Stimulated activated CD4-positive, alpha-beta T cell treated with anti-CD3 and anti-CD28 coated beads, Interleukin-15, amount 100 ng/mL, for 48 hours (primary cell): ENCODE data around the gene CPB1.
"Not testable (repeated sequence)": the region's sequence is repeated elsewhere in the genome, so short reads cannot be mapped to it uniquely, and the experiment has no call there.

Experiments used
- DNase-seq, 2 donors: peaks; one replicate each; pipeline ENCODE4 v3.0.0-alpha.2; 2020; ENCODE audit warnings: low read depth in 2 of 2

CPB1 gene

GRCh38 chr3:148827585-148827984 lies at the start of gene CPB1:
Gene CPB1 (plus strand): TSS chr3:148827811. CDS start chr3:148827824, 13 bp downstream.
- no peak for DNase-seq

GRCh38 chr3:148778926-148779325 lies 48.7 kb upstream of the CPB1 start:
- DNase-seq, result no peak

GRCh38 chr3:148785026-148785425 lies 42.6 kb upstream of the CPB1 start:
- DNase-seq, result not testable (repeated sequence)

GRCh38 chr3:148786159-148786558 lies 41.5 kb upstream of the CPB1 start:
- DNase-seq, result not testable (repeated sequence)

- DNase-seq, result no peak
Measured at GRCh38 chr3:148789146-148789545, 38.5 kb upstream of the CPB1 start.

GRCh38 chr3:148789906-148790305 lies 37.7 kb upstream of the CPB1 start:
- DNase-seq, result no peak

- DNase-seq, result no peak
Measured at GRCh38 chr3:148790370-148790769, 37.2 kb upstream of the CPB1 start.

- no peak for DNase-seq
Measured at GRCh38 chr3:148790851-148791735, 36.5 kb upstream of the CPB1 start.

- no peak for DNase-seq
Measured at GRCh38 chr3:148791920-148792319, 35.7 kb upstream of the CPB1 start.

- DNase-seq, result no peak
Measured at GRCh38 chr3:148792516-148792915, 35.1 kb upstream of the CPB1 start.

GRCh38 chr3:148796799-148797198 lies 30.8 kb upstream of the CPB1 start:
- DNase-seq, result no peak

- no peak for DNase-seq
Measured at GRCh38 chr3:148797795-148798194, 29.8 kb upstream of the CPB1 start.

GRCh38 chr3:148800414-148800813 lies 27.2 kb upstream of the CPB1 start:
- no peak for DNase-seq

- DNase-seq, result no peak
Measured at GRCh38 chr3:148809835-148810234, 17.8 kb upstream of the CPB1 start.

GRCh38 chr3:148815316-148816110 lies 12.1 kb upstream of the CPB1 start:
- no peak for DNase-seq

- DNase-seq, result no peak
Measured at GRCh38 chr3:148816427-148816826, 11.2 kb upstream of the CPB1 start.

- DNase-seq, result no peak
Measured at GRCh38 chr3:148816981-148817525, 10.6 kb upstream of the CPB1 start.

- no peak for DNase-seq
Measured at GRCh38 chr3:148820361-148821245, 7.0 kb upstream of the CPB1 start.

GRCh38 chr3:148823026-148823425 lies 4.6 kb upstream of the CPB1 start:
- DNase-seq, result no peak

GRCh38 chr3:148825476-148825875 lies 2.1 kb upstream of the CPB1 start:
- DNase-seq, result no peak

GRCh38 chr3:148828136-148828690 lies 602 bp downstream of the CPB1 start:
- no peak for DNase-seq
